ENCODE data around the gene PABPC3. TPM values are rescaled to one million over a fixed set of nuclear protein-coding genes. Genes with fewer than 3 reads are reported as not detected.

The PABPC3 gene
- total and polyA plus RNA-seq, 2 of the 4 experiments (the other 2 are of a cell fraction): 0.15 to 0.18 TPM

- Histone ChIP-seq H2BK5ac (ENCODE audit: low read depth, low read length, poor library complexity, severe bottlenecking) (no peak overlapping the region), H4K5ac (ENCODE audit: low read depth, low read length) (no peak overlapping the region), H4K91ac (ENCODE audit: insufficient read depth, low read depth, low read length) (no peak overlapping the region), H4K8ac (ENCODE audit: low read depth in 2 of 2, low read length in 2 of 2) (no peak overlapping the region), H3K9me1 (ENCODE audit: insufficient read depth, low read length) (no peaks in the 10 kb centered on the region), H3K14ac (replicated peaks; ENCODE audit: low read depth, low read length) (no peak overlapping the region), H3K36me3 (ENCODE audit: control insufficient read depth, insufficient read depth, low read length) (no peaks in the 10 kb centered on the region), H3K18ac (ENCODE audit: low read depth, low read length) (no peak overlapping the region), H3K56ac (ENCODE audit: extremely low read depth, insufficient read depth, low read length) (no peak overlapping the region), H3K4me2 (ENCODE audit: low read depth, low read length) (no peak overlapping the region), H2BK15ac (ENCODE audit: low read depth, low read length) (no peak overlapping the region), H2AK9ac (replicated peaks; ENCODE audit: low read depth, low read length, poor library complexity) (no peak overlapping the region), H3K27me3 (ENCODE audit: control insufficient read depth, insufficient read depth, low read length) (peaks cover 10% of the 10 kb centered on the region), H3K4me3 (ENCODE audit: insufficient read depth, low read depth, low read length) (no peak overlapping the region), H3K9me3 (ENCODE audit: control insufficient read depth, insufficient read depth, low read length) (no peaks in the 10 kb centered on the region), H2BK120ac (ENCODE audit: low read depth, low read length) (no peak overlapping the region), H3K27ac (ENCODE audit: insufficient read depth, low read length) (no peak overlapping the region), H2AK5ac (ENCODE audit: low read depth, low read length) (no peak overlapping the region), H3K79me1 (ENCODE audit: low read depth in 1 of 2, low read length in 2 of 2) (no peaks in the 10 kb centered on the region), H3K9ac (ENCODE audit: low read depth, low read length) (no peak overlapping the region), H3K23ac (ENCODE audit: low read depth, low read length) (no peak overlapping the region), H3K4me1 (ENCODE audit: control insufficient read depth, insufficient read depth, low read length) (no peaks in the 10 kb centered on the region), H2BK20ac (ENCODE audit: low read depth, low read length) (no peak overlapping the region), H3K4ac (ENCODE audit: low read depth, low read length) (no peak overlapping the region), H2AFZ (replicated peaks; ENCODE audit: low read length, poor library complexity) (no peak overlapping the region), H4K20me1 (ENCODE audit: insufficient read depth, low read length) (no peaks in the 10 kb centered on the region)
- dilution Hi-C loops (cut with HindIII; ENCODE audit: low sequenced_read_pairs, unreplicated experiment) (no loop called here), in situ Hi-C loops (cut with MboI; ENCODE audit: low sequenced_read_pairs) (no loop called here), intact Hi-C loops (cut with micrococcal nuclease) (no loop called here)
- ChIA-PET POLR2A (ENCODE audit: unreplicated experiment) (no interaction called here), CTCF (no interaction called here)
- WGBS, 2 experiments (ENCODE audit: extremely low coverage in 2 of 2, insufficient read length in 1 of 2): no CpG with 5 or more reads among the region's 5 CpGs
- BruUV-seq (replicated peaks): no TSS peak
- TF ChIP-seq NFE2L2 (IDR thresholded peaks at IDR 0.05; ENCODE audit: low read depth, low read length) (no peak), POLR2A (IDR thresholded peaks at IDR 0.05; ENCODE audit: low read depth, low read length) (no peak), BHLHE40 (IDR thresholded peaks at IDR 0.05; ENCODE audit: low read depth, low read length) (no peak), CTCF (conservative IDR thresholded peaks at IDR 0.05; ENCODE audit: low read depth, low read length) (no peak), SMC3 (IDR thresholded peaks at IDR 0.05; ENCODE audit: low read depth, low read length) (no peak), RFX5 (IDR thresholded peaks at IDR 0.05; ENCODE audit: low read depth, low read length) (no peak), USF2 (IDR thresholded peaks at IDR 0.05; ENCODE audit: low read depth, low read length) (no peak), MAFK (IDR thresholded peaks at IDR 0.05; ENCODE audit: low read depth, low read length) (no peak), RAD21 (IDR thresholded peaks at IDR 0.05; ENCODE audit: low read length) (no peak)
- ATAC-seq (ENCODE audit: low read depth): no peak
- no peak for DNase-seq
These were observed 36.9 kb downstream of the PABPC3 start for GRCh38 chr13:25132751-25133390.

All from IMR-90 (cell line).